AML-193 (cell line): ENCODE measurements around the gene TRAF2.

Source experiments
- DNase-seq, 2 experiments: peaks; one replicate each; lab custom pipeline; 2025; lab: John Stamatoyannopoulos, UW

TRAF2 gene

GRCh38 chr9:136962163-136962562 lies 75.8 kb downstream of the TRAF2 start:
- no peak for DNase-seq

GRCh38 chr9:136962701-136963248 lies 76.5 kb downstream of the TRAF2 start:
- no peak for DNase-seq

- no peak for DNase-seq
These were observed 77.0 kb downstream of the TRAF2 start for GRCh38 chr9:136963341-136963740.

GRCh38 chr9:136963751-136964150 lies 77.4 kb downstream of the TRAF2 start:
- DNase-seq, result no peak

- DNase-seq, result no peak
These were observed 77.9 kb downstream of the TRAF2 start for GRCh38 chr9:136964171-136964689.

GRCh38 chr9:136964833-136965422 lies 78.6 kb downstream of the TRAF2 start:
- no peak for DNase-seq

- DNase-seq, result no peak
These were observed 79.6 kb downstream of the TRAF2 start for GRCh38 chr9:136965771-136966484.

- no peak for DNase-seq
These were observed 82.2 kb downstream of the TRAF2 start for GRCh38 chr9:136968333-136969127.

GRCh38 chr9:136969150-136969549 lies 82.8 kb downstream of the TRAF2 start:
- DNase-seq, result no peak

GRCh38 chr9:136969774-136970173 lies 83.5 kb downstream of the TRAF2 start:
- no peak for DNase-seq

- no peak for DNase-seq
These were observed 84.0 kb downstream of the TRAF2 start for GRCh38 chr9:136970361-136970760.

GRCh38 chr9:136971746-136972145 lies 85.4 kb downstream of the TRAF2 start:
- no peak for DNase-seq

- no peak for DNase-seq
These were observed 86.0 kb downstream of the TRAF2 start for GRCh38 chr9:136972335-136972734.

- DNase-seq, result no peak
These were observed 86.4 kb downstream of the TRAF2 start for GRCh38 chr9:136972743-136973142.

- DNase-seq, result no peak
These were observed 87.6 kb downstream of the TRAF2 start for GRCh38 chr9:136973618-136974617.

- no peak for DNase-seq
These were observed 88.7 kb downstream of the TRAF2 start for GRCh38 chr9:136974817-136975535.

GRCh38 chr9:136975644-136976043 lies 89.3 kb downstream of the TRAF2 start:
- no peak for DNase-seq
